Ishikawa (cell line): Measurements from ENCODE around the gene SPTSSA.

Experiments
- EP300 ChIP-seq: IDR thresholded peaks from 2 replicates; pipeline ENCODE4 v1.6.1; 2012; ENCODE audit warnings: borderline replicate concordance
- FOXM1 ChIP-seq: IDR thresholded peaks from 2 replicates; pipeline ENCODE4 v1.6.1; 2012; ENCODE audit warnings: low read depth, borderline replicate concordance
- MAX ChIP-seq: IDR thresholded peaks from 2 replicates; pipeline ENCODE4 v1.6.1; 2012
- NFIC ChIP-seq: IDR thresholded peaks from 2 replicates; pipeline ENCODE4 v1.6.1; 2012
- RAD21 ChIP-seq: IDR thresholded peaks from 2 replicates; pipeline ENCODE4 v1.6.1; 2012; ENCODE audit warnings: low read depth
- REST ChIP-seq: IDR thresholded peaks from 2 replicates; pipeline ENCODE4 v1.6.1; 2012; ENCODE audit warnings: low read depth, mild to moderate bottlenecking
- TAF1 ChIP-seq: IDR thresholded peaks from 2 replicates; pipeline ENCODE4 v1.6.1; 2012; ENCODE audit warnings: low read depth, mild to moderate bottlenecking
- TCF12 ChIP-seq: IDR thresholded peaks from 2 replicates; pipeline ENCODE4 v1.6.1; 2012; ENCODE audit warnings: low read depth
- YY1 ChIP-seq: IDR thresholded peaks from 2 replicates; pipeline ENCODE4 v1.6.1; 2012; ENCODE audit warnings: low read depth

GRCh38 chr14:34474187-34474679, 12.2 kb upstream of the SPTSSA start:
- TF ChIP-seq REST (no peak), MAX (no peak), TCF12 (no peak), EP300 (no peak), YY1 (no peak), FOXM1 (no peak), TAF1 (no peak), NFIC (no peak), RAD21 (no peak)
